NCI-H345 treated with DMSO at 0.1 percent for 48 hours (cell line): ENCODE measurements around the gene FNDC3B.

Source experiments
- DNase-seq: peaks from one replicate; lab custom pipeline; 2025; ENCODE audit not compliant: unreplicated experiment; lab: John Stamatoyannopoulos, UW

Gene FNDC3B

DNA sequence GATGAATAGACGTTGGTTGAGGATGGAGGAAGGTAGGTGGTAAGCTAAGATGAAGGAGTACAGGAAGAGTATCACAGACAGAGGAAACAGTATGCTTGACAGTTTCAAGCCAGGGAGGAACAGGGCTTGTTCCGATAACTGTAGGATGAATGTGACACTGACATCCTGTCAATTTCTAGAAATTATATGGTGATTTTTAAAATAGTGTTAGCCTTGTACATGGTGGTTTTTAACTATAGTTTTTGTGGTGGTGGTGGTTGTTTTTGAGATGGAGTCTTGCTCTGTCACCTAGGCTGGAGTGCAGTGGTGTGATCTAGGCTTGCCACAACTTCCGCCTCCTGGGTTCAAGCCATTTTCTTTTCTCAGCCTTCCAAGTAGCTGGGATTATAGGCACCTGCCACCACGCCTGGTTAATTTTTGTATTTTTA, 92.8 kb downstream of the FNDC3B start:
- no peak for DNase-seq

- no peak for DNase-seq
Measured at GRCh38 chr3:172132721-172133311, 93.4 kb downstream of the FNDC3B start.

- no peak for DNase-seq
Measured at GRCh38 chr3:172133838-172134237, 94.5 kb downstream of the FNDC3B start.

DNA sequence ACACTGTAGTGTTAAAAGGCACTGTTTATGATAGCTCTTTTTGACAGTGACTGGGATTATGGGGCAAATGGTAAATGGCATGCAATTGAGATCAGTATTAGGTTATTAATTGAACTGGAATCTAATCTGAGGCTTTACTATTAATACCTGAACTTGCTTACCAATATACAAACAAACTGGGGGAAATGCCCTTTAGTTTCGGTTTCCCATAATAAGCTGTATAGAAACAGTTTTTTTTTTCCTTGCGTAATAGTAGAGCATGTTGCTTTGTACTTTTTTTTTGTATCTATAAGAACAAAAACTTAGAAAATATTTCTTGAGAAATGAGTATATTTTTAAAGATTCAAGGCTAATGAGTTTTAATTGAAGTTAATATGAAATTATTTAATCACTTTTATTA, 95.0 kb downstream of the FNDC3B start:
- no peak for DNase-seq

- DNase-seq = no peak
Measured at GRCh38 chr3:172135185-172135584, 95.8 kb downstream of the FNDC3B start.

- DNase-seq = no peak
Measured at GRCh38 chr3:172135820-172136219, 96.4 kb downstream of the FNDC3B start.

- DNase-seq = no peak
Measured at GRCh38 chr3:172136330-172136729, 97.0 kb downstream of the FNDC3B start.

DNA sequence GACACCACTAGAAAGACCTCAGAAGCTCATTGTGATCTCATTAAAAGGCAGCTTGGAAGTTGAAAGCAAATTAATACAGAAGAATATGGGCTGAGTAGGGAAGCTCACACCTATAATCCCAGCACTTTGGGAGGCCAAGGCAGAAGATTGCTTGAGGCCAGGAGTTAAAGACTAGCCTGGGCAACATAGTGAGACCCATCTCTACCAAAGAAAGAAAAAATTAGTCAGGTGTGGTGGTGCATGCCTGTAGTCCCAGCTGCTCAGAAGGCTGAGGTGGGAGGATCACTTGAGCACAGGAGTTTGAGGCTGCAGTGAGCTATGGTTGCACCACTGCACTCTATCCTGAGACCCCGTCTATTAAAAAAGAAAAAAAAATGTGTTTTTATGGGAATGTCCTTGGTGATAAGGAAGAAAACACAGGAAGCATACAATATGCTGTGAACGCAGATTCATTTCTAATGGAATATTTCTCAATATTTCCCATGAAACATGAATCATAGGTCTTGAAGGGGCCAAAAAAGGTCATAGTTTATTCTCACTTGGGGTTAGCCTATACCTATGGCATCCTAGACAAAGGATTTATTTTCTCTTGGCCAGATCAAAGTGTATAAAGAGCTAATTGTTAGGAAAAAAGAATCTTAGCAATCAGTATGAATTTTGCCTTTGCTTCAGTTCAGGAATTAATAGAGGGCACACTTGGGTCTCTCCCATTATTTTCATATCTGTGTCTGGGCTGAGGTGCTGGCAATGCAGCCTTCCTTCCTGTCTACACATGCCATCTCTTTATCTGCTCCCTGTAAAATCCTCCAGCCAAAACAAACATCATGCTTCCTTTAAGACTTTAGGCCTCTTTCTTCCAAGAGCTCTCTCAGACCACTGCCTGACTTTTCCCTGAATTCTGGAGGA, 98.2 kb downstream of the FNDC3B start:
- DNase-seq = no peak

DNA sequence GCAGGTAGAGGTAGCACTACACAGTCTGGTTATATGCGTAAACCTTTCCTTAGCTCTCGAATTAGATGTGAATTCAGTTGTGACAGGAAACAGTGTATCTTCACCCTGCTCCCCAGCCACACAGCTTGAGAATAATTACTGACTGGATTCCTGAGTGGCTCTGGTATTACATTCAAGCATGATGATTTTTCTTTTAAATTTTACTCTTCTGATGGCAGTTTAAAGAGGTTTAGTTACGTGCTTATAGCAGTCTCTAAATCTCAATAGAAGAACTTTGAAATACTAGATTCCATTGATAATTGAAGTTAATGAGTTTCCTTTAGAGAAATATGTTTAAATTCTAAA, 98.8 kb downstream of the FNDC3B start:
- DNase-seq = no peak

GRCh38 chr3:172138792-172139507, 99.6 kb downstream of the FNDC3B start:
- DNase-seq = no peak

DNA sequence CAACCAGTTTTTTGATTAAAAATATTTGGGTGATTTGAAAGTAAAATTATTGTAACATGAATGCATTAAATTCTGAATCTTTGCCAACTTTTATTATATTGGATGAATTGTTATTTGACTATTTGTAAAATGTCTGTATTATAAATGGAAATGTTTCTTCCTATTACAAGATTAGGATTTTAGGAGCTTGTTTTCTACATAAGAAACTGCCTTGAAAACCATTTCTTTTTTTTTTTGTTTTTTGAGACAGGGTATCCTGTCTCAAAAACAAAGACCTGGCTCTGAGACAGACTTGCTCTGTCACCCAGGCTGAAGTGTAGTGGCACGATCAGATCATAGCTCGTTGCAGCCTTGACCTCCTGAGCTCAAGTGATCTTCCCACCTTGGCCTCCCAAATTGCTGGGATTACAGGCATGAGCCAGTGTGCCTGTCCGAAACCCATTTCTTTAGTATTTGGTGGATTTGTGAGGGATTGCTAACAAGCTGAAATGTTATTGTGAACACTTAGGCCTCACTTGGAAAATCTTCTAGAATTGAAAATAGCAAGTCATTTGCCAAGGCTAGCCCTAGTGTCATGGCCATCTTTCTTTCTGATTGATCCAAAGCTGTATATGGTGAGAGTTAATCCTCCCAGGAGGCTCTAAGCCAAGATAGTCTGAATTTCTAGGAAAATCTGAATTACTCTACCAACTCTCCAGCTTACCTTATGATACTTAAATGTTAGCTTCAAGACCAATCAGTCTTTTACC, 100.3 kb downstream of the FNDC3B start:
- no peak for DNase-seq

DNA sequence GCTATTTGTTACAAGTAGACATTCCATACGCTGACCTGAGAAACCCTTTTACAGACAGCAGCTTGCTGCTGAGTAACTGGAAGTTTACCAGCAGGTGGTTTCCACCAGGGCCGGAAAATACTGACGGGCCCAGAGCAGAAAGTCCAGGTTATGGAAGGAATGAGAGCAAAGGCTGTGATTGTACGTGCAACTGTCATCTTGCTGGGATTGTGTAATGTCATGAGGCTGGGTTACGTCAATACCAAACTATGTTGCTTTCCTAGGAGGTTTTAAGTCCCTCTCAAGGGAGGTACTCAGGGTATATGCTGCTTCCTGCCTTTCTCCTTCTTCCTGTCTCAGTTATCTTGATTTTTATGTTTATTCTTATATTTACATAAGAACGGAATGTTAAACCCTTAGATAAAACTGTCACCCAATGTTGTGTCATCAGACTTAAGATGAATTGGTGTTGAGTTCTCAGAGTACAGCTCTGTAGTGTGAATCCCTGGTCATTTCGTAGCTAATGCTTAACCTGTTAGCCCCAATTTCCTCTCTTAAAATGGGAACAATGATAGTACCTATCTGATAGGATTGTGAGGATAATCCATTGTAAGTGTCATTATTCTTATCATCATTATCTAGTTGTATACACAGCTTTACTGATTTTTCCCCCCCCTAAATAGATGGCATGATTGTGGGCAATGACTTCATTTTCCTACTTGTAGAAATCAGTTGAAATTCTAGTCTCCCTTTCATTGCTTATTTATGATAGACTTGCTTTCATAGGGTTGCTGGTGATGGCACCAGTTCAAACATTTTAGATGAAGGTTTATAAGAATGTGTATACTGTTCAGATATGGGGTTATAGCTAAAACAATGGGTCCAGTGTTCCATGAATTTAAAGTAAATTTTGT, 101.4 kb downstream of the FNDC3B start:
- DNase-seq = no peak

DNA sequence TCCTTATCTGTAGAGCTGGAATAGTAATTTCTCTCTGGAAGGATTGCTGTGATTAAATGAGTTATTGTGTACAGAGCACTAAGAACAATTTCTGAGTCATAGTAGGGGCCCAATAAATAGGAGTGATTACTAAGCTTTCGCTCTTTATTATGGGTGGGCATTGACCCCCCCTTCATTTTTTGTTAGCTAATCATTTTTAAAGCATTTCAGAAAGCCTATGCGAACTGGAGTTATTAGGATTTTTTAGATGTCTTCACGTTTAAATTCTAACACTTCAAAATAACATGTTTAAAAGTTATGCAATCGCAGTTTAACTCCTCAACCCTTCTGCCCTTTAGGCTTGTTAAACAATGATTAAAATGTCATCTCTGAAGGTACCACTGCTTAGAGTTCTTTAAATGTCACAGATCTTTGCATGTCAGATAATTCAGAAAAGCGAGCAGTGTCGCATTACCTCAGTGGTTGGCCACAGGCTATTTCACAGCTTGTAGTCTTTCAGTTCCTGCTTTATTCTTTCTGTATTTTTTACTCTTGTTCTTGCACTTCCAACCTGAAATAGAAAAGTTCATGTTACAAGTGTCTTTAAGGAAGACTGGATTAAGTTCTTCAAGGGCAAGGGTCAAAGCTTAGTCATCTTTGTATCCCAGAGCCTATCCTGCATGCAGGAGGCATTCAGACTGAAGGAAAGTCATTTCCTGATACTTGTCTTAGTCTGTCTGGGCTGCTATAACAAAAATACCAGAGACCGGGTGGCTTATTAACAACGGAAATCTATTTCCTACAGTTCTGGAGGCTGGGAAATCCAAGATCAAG, 102.9 kb downstream of the FNDC3B start:
- DNase-seq = no peak

GRCh38 chr3:172142864-172143451, 103.6 kb downstream of the FNDC3B start:
- DNase-seq = no peak

- no peak for DNase-seq
Measured at GRCh38 chr3:172143739-172144497, 104.5 kb downstream of the FNDC3B start.

- DNase-seq = no peak
Measured at GRCh38 chr3:172144601-172145000, 105.2 kb downstream of the FNDC3B start.

DNA sequence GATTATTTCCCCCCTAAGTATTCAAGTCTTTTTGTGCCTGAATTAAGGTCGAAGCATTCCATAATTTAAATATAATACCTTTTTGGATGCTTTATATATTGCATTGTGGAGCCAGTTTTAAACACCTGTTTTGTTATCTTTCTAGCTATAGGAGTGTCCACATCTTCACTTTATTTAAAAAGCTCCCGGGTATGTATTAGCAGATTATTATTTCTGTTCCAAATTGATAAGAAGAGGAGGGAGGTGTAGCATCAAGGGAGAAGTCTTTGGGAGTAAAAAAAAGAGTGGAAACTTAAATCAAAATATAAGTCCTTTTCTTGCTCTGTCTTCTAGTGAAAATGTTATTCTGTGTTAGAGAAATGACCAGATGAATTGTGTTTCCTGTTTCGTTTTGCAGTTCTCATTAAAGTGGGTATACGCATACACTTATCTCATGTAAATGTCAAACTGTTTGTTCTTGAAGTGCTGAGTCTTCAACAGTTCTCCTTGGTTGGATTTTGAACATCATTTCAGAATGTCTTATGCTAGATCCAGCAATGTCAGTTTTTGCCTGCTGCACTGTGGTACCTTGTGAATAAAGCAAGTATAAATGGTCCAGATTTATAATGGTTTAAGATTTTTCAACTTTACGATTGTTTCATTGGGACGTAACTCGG, 105.8 kb downstream of the FNDC3B start:
- no peak for DNase-seq

DNA sequence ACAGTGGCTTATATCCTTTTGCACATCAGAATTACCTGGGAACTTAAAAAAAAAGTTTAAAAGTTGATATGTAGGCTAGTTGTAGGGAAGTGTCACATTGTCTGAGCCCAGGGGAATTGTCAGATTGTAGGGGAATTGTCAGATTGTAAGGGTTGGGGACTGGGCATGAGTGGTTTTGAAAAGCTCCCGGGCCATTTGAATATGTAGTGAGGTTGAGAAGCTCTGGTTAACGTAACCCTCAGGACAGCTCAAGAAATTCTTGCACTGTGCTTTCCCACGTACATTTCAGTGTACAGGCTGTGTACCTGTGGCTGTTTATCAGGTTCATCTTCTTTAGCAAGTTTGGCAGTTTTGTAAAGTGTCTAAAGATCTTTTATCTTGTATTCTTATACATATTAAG, 107.0 kb downstream of the FNDC3B start:
- DNase-seq = no peak
